HG03432 (cell line): Measurements from ENCODE around the gene RXRA.
"Not testable (repeated sequence)": the region's sequence is repeated elsewhere in the genome, so short reads cannot be mapped to it uniquely, and the experiment has no call there.

Source experiments
- ATAC-seq: cut with Tn5 transposase; IDR thresholded peaks from one replicate; pipeline ENCODE4 v1.9.1; 2021; ENCODE audit warnings: mild to moderate bottlenecking, moderate library complexity; ENCODE audit not compliant: unreplicated experiment

Gene RXRA

DNA sequence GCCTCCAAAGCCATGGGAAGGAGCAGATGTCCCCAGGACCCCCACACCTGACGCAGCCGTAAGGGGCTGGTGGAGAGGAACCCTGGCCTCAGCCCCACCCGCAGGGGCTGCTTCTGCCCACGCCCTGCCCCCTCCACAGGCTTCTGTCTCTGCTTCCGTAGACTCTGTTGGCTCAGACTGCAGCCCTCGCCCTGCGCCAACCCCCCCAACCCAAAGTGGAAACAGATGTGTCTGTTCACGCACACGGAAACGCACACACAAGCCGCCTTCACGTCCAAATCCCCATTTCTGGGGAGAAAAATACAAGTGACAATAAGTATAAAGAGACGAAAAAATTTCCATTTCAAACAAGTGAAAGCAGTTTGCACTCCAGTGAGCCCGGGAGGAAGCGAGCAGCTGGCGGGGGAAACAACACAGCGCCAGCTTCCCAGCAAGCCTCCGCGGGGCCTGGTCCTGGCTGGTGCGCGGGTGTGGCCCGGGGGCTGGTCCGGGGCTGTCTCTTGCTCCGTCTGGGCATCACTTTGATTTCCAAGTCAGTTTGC lies 32.6 kb upstream of the RXRA start:
- no peak for ATAC-seq

- no peak for ATAC-seq
Measured at GRCh38 chr9:134294153-134295071, 31.8 kb upstream of the RXRA start.

DNA sequence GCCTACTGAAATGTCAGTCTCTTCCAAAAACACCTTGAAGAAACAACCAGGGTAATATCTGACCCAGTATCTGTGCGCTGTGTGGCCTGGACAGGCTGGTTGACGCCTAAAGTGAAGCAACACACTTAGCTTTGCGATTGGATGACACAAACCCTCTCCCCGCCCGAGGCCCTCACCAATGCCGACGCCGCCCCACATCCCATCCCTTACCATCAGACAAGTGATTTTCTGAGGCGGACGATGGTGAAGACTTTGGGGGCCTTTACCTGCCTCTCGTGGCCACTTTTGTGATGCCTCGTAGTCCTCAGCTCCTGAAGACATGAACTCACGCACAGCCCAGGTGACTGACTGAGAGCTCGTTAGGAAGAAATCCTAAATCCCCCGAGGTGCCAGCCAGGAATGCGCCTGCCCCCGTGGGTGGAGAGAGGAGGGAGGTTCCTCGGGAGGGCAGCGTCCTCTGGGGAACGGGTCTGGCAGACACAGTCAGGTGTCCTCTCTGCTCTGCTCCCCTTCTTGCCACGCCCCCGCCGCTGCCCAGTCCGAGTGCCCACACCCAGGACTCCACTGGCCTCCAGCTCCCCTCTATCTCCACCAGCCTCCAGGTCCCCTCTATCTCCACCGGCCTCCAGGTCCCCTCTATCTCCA lies 31.0 kb upstream of the RXRA start:
- ATAC-seq: no peak

DNA sequence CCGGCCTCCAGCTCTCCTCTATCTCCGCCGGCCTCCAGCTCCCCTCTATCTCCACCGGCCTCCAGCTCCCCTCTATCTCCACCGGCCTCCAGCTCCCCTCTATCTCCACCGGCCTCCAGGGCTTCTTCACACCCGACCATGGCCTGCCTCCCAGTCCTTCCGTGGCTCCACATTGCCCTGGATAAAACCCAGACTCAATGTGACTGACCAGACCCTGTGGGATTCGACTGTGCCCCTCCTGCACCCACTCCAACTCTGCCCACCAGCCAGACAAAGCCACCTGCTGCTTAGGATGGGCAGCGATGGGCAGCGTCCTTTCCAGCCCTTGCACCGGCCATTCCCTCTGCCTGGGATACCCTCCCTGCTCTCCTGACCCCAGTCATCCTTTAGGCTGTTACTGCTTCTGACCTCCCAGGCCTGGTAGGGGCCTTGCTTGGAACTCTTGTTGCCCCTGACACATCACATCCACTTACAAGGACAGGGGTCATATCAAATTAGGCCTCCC lies 30.5 kb upstream of the RXRA start:
- ATAC-seq: no peak

DNA sequence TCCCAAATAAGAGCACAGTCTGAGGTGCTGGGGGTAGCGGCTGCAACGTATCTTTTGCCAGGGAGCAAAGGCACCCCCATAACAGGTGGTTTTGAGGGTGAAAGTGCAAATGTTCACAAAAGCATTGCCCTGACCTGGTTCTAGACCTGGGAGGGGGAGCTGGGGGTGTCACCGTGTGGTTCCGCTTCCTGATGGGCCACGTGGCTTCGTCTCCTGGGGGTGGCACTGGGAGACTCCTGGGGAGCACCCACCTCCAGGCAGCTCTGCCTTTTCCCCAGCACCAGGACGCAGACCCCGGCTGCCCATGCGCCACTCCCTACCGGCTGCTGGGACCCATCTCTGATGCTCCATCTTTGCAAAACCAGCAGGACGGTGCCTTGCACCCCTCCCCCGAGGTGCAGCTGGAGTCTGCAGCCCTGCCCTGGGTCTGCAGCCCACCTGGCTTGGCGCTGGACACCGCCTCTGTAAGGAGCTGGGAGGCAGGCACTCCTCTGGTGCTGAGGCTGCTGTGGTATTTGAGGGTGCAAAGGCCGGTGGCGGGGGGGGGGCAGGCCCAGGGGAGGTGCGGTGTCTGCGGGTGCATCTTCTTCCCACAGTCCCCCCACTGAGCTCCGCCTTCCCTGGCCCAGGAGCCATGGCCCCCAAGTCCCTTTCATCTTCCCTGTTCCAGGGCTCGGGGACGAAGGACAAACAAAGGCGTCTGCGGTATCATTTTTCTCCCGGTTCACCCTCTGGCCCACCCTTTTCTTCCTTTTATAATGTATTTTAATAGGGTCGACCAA lies 29.8 kb upstream of the RXRA start:
- ATAC-seq: no peak

DNA sequence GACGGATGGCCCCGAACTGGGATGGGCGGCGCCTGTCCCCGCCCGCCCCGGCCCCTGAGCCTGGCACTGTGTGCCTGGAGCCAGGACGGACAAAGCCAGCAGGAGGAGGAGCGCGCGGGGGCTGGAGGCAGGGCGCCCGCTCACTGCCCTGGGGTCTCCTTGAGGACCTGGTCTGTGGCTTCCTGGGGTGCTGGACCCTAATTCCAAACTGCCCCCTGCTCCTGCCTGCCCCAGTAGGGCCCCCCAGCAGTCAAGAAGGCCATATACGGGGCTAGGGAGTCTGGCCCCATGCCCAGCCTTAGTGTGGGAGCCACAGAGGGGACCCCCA lies 29.2 kb upstream of the RXRA start:
- no peak for ATAC-seq

- ATAC-seq: no peak
Measured at GRCh38 chr9:134297576-134297975, 28.7 kb upstream of the RXRA start.

DNA sequence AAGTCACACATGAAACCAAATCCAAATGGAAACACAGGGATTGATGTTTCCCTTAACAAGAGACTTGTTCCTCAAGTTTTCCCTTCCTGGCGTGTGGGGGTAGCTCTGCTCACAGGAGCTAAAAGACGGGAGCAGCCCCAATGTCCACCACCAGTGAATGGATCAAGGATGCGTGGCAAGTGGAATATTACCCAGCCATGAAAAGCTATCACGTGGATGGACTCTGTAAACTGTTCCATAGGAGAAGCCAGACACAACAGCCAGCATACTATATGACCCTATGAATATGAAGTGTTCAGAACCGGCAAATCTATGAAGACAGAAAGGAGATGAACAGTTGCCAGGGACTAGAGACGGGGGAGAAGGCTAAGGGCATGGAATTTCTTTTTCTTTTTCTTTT lies 28.3 kb upstream of the RXRA start:
- ATAC-seq: no peak

- no peak for ATAC-seq
Measured at GRCh38 chr9:134299068-134299467, 27.2 kb upstream of the RXRA start.

DNA sequence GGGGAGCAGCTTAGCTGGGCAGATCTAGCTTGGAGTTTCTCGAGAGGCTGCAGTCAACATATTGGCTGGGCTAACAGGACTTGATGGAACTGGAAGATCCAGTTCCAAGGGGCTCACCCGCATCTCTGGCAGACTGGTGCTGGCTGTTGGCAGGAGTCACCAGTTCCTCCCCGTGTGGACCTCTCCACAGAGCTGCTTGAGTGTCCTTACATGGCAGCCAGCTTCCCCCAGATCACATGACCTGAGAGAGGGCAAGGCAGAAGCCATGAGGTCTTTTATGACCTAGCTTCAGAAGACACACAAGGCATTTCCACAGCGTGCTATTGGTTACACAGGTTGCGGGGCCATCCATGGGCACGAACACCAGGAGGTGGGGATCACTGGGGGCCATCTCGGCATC lies 26.4 kb upstream of the RXRA start:
- no peak for ATAC-seq

GRCh38 chr9:134301387-134302129 lies 24.7 kb upstream of the RXRA start:
- peak; percentile 70 for ATAC-seq

DNA sequence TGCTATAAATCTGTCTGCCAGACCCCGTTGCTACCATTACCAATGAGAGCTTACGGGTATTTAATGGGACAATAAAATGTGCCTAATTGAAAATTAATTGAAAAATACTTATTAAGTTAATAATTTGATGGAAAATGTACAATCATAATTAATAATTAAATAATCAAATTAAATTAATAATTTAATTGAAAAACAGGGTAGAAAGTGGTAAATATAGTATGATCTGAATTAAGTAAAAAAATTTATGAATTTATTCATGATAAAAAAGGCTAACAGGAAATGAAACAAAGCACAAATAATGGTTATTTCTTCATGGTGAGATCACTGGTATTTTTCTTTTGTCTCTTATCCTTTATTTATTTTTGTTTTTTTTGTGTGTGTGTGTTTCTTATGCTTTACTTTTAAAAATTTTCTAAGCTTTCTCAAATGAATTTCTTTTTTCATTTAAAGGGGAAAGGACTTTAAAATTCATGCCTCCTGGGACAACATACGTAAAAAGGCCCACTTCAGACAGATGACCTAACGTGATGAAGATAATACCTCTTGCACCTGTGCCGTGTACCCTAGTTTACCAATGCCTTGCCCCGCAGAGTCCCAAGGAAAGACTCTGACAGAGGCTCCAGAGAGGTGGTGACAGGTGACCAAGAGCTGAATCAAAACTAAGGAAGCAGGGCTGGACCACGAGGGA lies 24.0 kb upstream of the RXRA start:
- ATAC-seq: no peak

DNA sequence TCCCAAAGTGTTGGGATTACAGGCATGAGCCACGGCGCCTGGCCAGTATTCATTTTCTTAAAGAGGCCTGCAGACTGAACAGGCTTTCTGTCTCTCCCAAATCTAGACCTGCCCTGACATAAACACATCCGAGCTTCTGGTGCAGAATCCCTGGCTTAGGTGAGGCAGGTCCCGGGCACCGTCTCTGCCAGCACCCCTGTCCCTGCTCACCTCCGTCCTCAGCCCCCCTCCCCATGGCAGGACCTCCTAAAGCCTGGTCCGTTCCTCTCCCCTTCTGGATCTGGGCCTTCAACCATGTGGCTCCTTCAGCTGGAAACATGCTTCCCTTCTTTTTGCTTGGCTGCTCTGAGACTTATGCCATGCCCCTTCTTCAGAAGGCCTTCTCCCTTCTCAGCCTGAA lies 22.7 kb upstream of the RXRA start:
- ATAC-seq: no peak

- ATAC-seq: no peak
Measured at GRCh38 chr9:134304261-134304660, 22.0 kb upstream of the RXRA start.

DNA sequence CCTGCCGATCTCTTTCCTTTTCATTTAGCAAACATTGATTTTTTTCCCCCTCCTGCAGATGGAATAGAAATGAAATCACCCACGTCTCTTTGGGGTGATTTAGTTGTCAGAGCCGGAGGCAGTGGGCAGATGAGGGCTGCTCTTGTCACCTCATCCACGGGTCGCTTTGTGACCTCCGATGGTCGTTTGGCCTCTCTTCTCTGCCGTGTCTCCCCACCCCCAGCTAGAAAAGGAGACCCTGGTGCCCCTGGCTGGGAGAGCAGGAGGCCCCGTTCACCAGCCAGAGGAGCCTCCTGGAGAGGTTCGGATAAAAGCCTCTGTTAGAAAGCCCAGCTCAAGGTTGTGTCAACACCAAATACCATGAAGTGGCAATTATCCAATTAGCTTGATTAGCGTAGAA lies 21.6 kb upstream of the RXRA start:
- ATAC-seq: no peak

- no peak for ATAC-seq
Measured at GRCh38 chr9:134305533-134305932, 20.7 kb upstream of the RXRA start.

- not testable (repeated sequence) for ATAC-seq
Measured at GRCh38 chr9:134306042-134306441, 20.2 kb upstream of the RXRA start.

GRCh38 chr9:134306636-134307600 lies 19.3 kb upstream of the RXRA start:
- no peak for ATAC-seq
